Neural cell (in vitro differentiated cells): ENCODE data around the gene MNDA. TPM values are rescaled to one million over a fixed set of nuclear protein-coding genes. Genes with fewer than 3 reads are reported as not detected.

Experiments
- H2AFZ ChIP-seq: fragments of 200-600, 300-800 bp; sonication (generic), shearing (Covaris generic); 2 replicates; pipeline ENCODE4 v1.6.0; 2014; ENCODE audit warnings: low read depth, mild to moderate bottlenecking, antibody characterized with exemption, low read length, moderate library complexity
- H3F3A ChIP-seq: fragments of 200-600 bp; shearing (Covaris generic); 2 replicates; pipeline ENCODE4 v1.6.1; 2016; ENCODE audit warnings: mild to moderate bottlenecking, moderate library complexity, mixed read lengths, antibody characterized with exemption, low read length; ENCODE audit not compliant: insufficient read depth, poor library complexity, severe bottlenecking
- H3K27ac ChIP-seq: fragments of 200-600, 300-800 bp; sonication (generic), shearing (Covaris generic); 2 replicates; pipeline ENCODE4 v1.5.1; 2014; ENCODE audit warnings: mild to moderate bottlenecking, low read length, moderate library complexity
- H3K27me3 ChIP-seq: fragments of 300-800, 200-600 bp; sonication (generic), shearing (Covaris generic); 2 replicates; pipeline ENCODE4 v1.6.0; 2014; ENCODE audit warnings: mild to moderate bottlenecking, low read depth, low read length, moderate library complexity; ENCODE audit not compliant: insufficient read depth
- H3K36me3 ChIP-seq: fragments of 300-800, 200-600 bp; sonication (generic), shearing (Covaris generic); 2 replicates; pipeline ENCODE4 v1.5.1; 2014; ENCODE audit warnings: mild to moderate bottlenecking, antibody characterized with exemption, low read length, moderate library complexity; ENCODE audit not compliant: insufficient read depth
- H3K4me2 ChIP-seq: fragments of 300-800, 200-600 bp; sonication (generic), shearing (Covaris generic); 2 replicates; pipeline ENCODE4 v1.6.0; 2014; ENCODE audit warnings: mild to moderate bottlenecking, low read length
- H3K4me3 ChIP-seq: fragments of 300-800, 200-600 bp; sonication (generic), shearing (Covaris generic); 2 replicates; pipeline ENCODE4 v1.5.1; 2014; ENCODE audit warnings: mild to moderate bottlenecking, low read length, moderate library complexity
- H3K79me2 ChIP-seq: fragments of 200-600 bp; shearing (Covaris generic); replicated peaks from 2 replicates; pipeline ENCODE4 v1.6.0; 2014; ENCODE audit warnings: mild to moderate bottlenecking, low read length, moderate library complexity; ENCODE audit not compliant: insufficient read depth
- H3K9ac ChIP-seq: fragments of 300-800, 200-600 bp; sonication (generic), shearing (Covaris generic); 2 replicates; pipeline ENCODE4 v1.6.1; 2016; ENCODE audit warnings: mild to moderate bottlenecking, low read length, mixed read lengths
- H3K9me2 ChIP-seq: fragments of 200-600 bp; shearing (Covaris generic); 2 replicates; pipeline ENCODE4 v1.6.1; 2016; ENCODE audit warnings: mild to moderate bottlenecking, low read length, mixed read lengths; ENCODE audit not compliant: insufficient read depth
- H3K9me3 ChIP-seq: fragments of 200-600, 300-800 bp; sonication (generic), shearing (Covaris generic); 2 replicates; pipeline ENCODE4 v1.6.1; 2016; ENCODE audit warnings: mild to moderate bottlenecking, mixed run types, low read length, moderate library complexity, mixed read lengths
- H4K20me1 ChIP-seq: fragments of 200-600 bp; shearing (Covaris generic); 2 replicates; pipeline ENCODE4 v1.6.1; 2016; ENCODE audit warnings: mild to moderate bottlenecking, mixed run types; ENCODE audit not compliant: insufficient read depth
- EP300 ChIP-seq: fragments of 450-650 bp; conservative IDR thresholded peaks from 2 replicates; pipeline ENCODE4 v1.6.1; 2014; ENCODE audit warnings: antibody characterized with exemption, mild to moderate bottlenecking, moderate library complexity; ENCODE audit not compliant: poor library complexity, severe bottlenecking
- EZH2 ChIP-seq: fragments of 200-600, 300-800 bp; shearing (Covaris generic), sonication (generic); IDR thresholded peaks from 2 replicates; pipeline ENCODE4 v1.6.1; 2014; ENCODE audit warnings: antibody characterized with exemption, low read length, borderline replicate concordance, mild to moderate bottlenecking; ENCODE audit not compliant: insufficient read depth, poor library complexity, severe bottlenecking
- MXI1 ChIP-seq: fragments of 450-650 bp; conservative IDR thresholded peaks from 2 replicates; pipeline ENCODE4 v1.6.1; 2014; ENCODE audit warnings: antibody characterized with exemption, mild to moderate bottlenecking; ENCODE audit not compliant: poor library complexity, severe bottlenecking
- POLR2AphosphoS5 ChIP-seq: IDR thresholded peaks from 2 replicates; pipeline ENCODE4 v1.6.1; 2012
- RAD21 ChIP-seq: fragments of 450-650 bp; conservative IDR thresholded peaks from 2 replicates; pipeline ENCODE4 v1.6.1; 2014; ENCODE audit warnings: antibody characterized with exemption, mild to moderate bottlenecking, moderate library complexity
- SMC3 ChIP-seq: fragments of 450-650 bp; conservative IDR thresholded peaks from 2 replicates; pipeline ENCODE4 v1.6.1; 2014; ENCODE audit warnings: antibody characterized with exemption, mild to moderate bottlenecking, moderate library complexity; ENCODE audit not compliant: poor library complexity
- TAF1 ChIP-seq: IDR thresholded peaks from 2 replicates; pipeline ENCODE4 v1.6.1; 2012; ENCODE audit warnings: low read depth
- polyA plus RNA-seq: library from polyadenylated mRNA; depleted of rRNA; stranded (reverse); fragments of >200 nt; gene quantifications from 2 replicates; pipeline ENCODE4 v1.2.3, GENCODE V29; 2014
- TF ChIP-seq, protein P1 (sequence below): IDR thresholded peaks from 2 replicates; pipeline ENCODE4 v1.6.1; 2012; ENCODE audit warnings: borderline replicate concordance
- TF ChIP-seq, protein P2 (sequence below): fragments of 450-650 bp; IDR thresholded peaks from 2 replicates; pipeline ENCODE4 v1.5.1; 2014; ENCODE audit warnings: antibody characterized with exemption, mild to moderate bottlenecking, moderate library complexity; ENCODE audit not compliant: poor library complexity, severe bottlenecking

The MNDA gene
- polyA plus RNA-seq, 1 donor from 2014 or later, result not detected

DNA sequence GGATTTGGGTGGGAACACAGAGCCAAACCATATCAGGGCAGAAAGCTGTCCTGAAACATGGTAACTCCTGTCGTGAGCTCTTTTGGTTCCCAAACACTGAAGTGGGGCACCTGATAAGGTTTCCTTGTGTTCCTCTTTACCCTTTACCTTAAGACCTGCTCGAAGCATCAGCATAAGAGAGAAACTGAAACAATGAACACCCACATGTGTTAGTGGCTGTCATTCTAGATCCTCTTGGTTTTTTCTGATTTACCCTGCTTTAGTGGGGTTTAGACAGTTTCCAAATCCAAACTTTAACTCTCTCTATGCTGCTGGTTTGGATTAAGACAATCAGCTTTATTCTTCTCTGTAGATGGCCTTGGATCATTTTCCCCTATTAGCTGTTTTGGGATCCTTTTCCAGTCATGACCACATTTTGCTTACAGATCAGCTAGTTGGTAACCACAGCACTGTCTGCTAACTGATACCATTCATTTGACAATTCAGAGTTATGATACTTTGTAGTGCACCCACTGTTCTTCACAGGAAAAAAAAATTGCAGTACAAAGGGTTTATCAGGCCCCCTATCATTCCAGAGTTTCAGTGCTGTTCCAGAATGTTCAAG is 975 bp upstream of the MNDA start:
- Histone ChIP-seq H3K9me3 (no peaks in the 10 kb centered on the region), H3K27ac (no peak overlapping the region), H3K9me2 (no peaks in the 10 kb centered on the region), H3K79me2 (no peaks in the 10 kb centered on the region), H3K27me3 (no peaks in the 10 kb centered on the region), H3F3A (no peaks in the 10 kb centered on the region), H3K36me3 (no peaks in the 10 kb centered on the region), H3K4me2 (no peak overlapping the region), H4K20me1 (no peaks in the 10 kb centered on the region), H3K9ac (no peak overlapping the region), H2AFZ (no peak overlapping the region), H3K4me3 (no peak overlapping the region)
- TF ChIP-seq, protein P1, sequence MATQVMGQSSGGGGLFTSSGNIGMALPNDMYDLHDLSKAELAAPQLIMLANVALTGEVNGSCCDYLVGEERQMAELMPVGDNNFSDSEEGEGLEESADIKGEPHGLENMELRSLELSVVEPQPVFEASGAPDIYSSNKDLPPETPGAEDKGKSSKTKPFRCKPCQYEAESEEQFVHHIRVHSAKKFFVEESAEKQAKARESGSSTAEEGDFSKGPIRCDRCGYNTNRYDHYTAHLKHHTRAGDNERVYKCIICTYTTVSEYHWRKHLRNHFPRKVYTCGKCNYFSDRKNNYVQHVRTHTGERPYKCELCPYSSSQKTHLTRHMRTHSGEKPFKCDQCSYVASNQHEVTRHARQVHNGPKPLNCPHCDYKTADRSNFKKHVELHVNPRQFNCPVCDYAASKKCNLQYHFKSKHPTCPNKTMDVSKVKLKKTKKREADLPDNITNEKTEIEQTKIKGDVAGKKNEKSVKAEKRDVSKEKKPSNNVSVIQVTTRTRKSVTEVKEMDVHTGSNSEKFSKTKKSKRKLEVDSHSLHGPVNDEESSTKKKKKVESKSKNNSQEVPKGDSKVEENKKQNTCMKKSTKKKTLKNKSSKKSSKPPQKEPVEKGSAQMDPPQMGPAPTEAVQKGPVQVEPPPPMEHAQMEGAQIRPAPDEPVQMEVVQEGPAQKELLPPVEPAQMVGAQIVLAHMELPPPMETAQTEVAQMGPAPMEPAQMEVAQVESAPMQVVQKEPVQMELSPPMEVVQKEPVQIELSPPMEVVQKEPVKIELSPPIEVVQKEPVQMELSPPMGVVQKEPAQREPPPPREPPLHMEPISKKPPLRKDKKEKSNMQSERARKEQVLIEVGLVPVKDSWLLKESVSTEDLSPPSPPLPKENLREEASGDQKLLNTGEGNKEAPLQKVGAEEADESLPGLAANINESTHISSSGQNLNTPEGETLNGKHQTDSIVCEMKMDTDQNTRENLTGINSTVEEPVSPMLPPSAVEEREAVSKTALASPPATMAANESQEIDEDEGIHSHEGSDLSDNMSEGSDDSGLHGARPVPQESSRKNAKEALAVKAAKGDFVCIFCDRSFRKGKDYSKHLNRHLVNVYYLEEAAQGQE, result no peak
- TF ChIP-seq, protein P2, sequence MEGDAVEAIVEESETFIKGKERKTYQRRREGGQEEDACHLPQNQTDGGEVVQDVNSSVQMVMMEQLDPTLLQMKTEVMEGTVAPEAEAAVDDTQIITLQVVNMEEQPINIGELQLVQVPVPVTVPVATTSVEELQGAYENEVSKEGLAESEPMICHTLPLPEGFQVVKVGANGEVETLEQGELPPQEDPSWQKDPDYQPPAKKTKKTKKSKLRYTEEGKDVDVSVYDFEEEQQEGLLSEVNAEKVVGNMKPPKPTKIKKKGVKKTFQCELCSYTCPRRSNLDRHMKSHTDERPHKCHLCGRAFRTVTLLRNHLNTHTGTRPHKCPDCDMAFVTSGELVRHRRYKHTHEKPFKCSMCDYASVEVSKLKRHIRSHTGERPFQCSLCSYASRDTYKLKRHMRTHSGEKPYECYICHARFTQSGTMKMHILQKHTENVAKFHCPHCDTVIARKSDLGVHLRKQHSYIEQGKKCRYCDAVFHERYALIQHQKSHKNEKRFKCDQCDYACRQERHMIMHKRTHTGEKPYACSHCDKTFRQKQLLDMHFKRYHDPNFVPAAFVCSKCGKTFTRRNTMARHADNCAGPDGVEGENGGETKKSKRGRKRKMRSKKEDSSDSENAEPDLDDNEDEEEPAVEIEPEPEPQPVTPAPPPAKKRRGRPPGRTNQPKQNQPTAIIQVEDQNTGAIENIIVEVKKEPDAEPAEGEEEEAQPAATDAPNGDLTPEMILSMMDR, result no peak
- no peak for TF ChIP-seq EP300
- no peak for TF ChIP-seq RAD21
- no peak for TF ChIP-seq POLR2AphosphoS5
- TF ChIP-seq TAF1, result no peak
- no peak for TF ChIP-seq SMC3
- TF ChIP-seq EZH2, result no peak
- TF ChIP-seq MXI1, result no peak

DNA sequence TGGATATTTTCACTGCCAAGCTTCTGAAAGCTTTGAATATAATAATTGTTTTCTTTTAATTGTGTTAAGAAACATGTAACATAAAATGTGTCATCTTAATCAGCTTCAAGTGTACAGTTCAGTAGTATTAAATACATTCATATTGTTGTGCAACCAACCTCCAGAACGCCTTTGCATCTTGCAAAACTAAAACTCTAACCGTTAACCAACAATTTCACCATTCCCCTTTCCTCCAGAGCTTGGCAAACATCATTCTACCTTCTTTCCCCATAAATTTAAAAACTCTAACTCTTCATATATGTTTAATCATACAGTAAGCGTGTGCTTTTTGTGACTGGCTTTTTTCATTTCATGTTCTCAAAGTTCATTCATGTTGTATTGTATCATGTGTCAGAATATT is 2.1 kb downstream of the MNDA start:
- H3K36me3 ChIP-seq, result no peaks in the 10 kb centered on the region
- TF ChIP-seq TAF1 (no peak), EP300 (no peak), EZH2 (no peak)
- TF ChIP-seq, protein P2, result no peak
- H3F3A ChIP-seq, result no peaks in the 10 kb centered on the region
- H3K9me3 ChIP-seq, result no peaks in the 10 kb centered on the region
- H3K9ac ChIP-seq, result no peak overlapping the region
- H2AFZ ChIP-seq, result no peak overlapping the region
- H3K27me3 ChIP-seq, result no peaks in the 10 kb centered on the region
- no peak overlapping the region for H3K4me2 ChIP-seq
- no peak overlapping the region for H3K27ac ChIP-seq
- no peak overlapping the region for H3K4me3 ChIP-seq
- H3K79me2 ChIP-seq, result no peaks in the 10 kb centered on the region
- H4K20me1 ChIP-seq, result no peaks in the 10 kb centered on the region
- H3K9me2 ChIP-seq, result no peaks in the 10 kb centered on the region
